Naive B cell (primary cell): ENCODE measurements around the gene OR14K1. TPM values are rescaled to one million over a fixed set of nuclear protein-coding genes. Genes with fewer than 3 reads are reported as not detected.
"Not testable (repeated sequence)": the region's sequence is repeated elsewhere in the genome, so short reads cannot be mapped to it uniquely, and the experiment has no call there.

Experiments used
- ATAC-seq, 2 donors: fragments of 150-1000 bp; cut with Tn5 transposase; 2 replicates each; pipeline ENCODE4 v1.10.0; 2021; ENCODE audit warnings: low read depth in 2 of 2, mild to moderate bottlenecking in 2 of 2, moderate library complexity in 2 of 2
- DNase-seq: peaks from one replicate; pipeline ENCODE4 v3.0.0; 2022
- H3K27ac Mint-ChIP-seq, 6 donors: one replicate each; pipeline ENCODE4 v1.8.0; 2020 to 2022; ENCODE audit warnings: mild to moderate bottlenecking in 6 of 6, mixed read lengths in 6 of 6, moderate library complexity in 5 of 6, inconsistent platforms in 2 of 6
- H3K27me3 Mint-ChIP-seq, 3 donors: one replicate each; pipeline ENCODE4 v1.8.0; 2021 to 2022; ENCODE audit warnings: mixed read lengths in 3 of 3, mild to moderate bottlenecking in 1 of 3
- H3K36me3 Mint-ChIP-seq, 2 donors: one replicate each; pipeline ENCODE4 v1.8.0; 2020 to 2022; ENCODE audit warnings: mixed read lengths in 2 of 2, inconsistent platforms in 1 of 2, mild to moderate bottlenecking in 1 of 2
- H3K4me1 Mint-ChIP-seq, 3 donors: one replicate each; pipeline ENCODE4 v1.8.0; 2020 to 2022; ENCODE audit warnings: mixed read lengths in 3 of 3, inconsistent platforms in 1 of 3, mild to moderate bottlenecking in 1 of 3, moderate library complexity in 1 of 3
- H3K4me3 Mint-ChIP-seq, 8 donors: one replicate each; pipeline ENCODE4 v1.8.0; 2020 to 2022; ENCODE audit warnings: mild to moderate bottlenecking in 8 of 8, mixed read lengths in 8 of 8, moderate library complexity in 8 of 8, inconsistent platforms in 2 of 8
- H3K9me3 Mint-ChIP-seq, 7 donors: one replicate each; pipeline ENCODE4 v1.8.0; 2020 to 2022; ENCODE audit warnings: mixed read lengths in 7 of 7, mild to moderate bottlenecking in 5 of 7, inconsistent platforms in 2 of 7, moderate library complexity in 1 of 7
- polyA plus RNA-seq, 6 donors: library from polyadenylated mRNA; unstranded; fragments of 300-500 nt; fragmentation: Illumina TruSeq; gene quantifications; one replicate each; pipeline ENCODE4 v1.2.3, GENCODE V29; 2021; ENCODE audit warnings: low read depth in 6 of 6

Gene OR14K1
- not detected for polyA plus RNA-seq

DNA sequence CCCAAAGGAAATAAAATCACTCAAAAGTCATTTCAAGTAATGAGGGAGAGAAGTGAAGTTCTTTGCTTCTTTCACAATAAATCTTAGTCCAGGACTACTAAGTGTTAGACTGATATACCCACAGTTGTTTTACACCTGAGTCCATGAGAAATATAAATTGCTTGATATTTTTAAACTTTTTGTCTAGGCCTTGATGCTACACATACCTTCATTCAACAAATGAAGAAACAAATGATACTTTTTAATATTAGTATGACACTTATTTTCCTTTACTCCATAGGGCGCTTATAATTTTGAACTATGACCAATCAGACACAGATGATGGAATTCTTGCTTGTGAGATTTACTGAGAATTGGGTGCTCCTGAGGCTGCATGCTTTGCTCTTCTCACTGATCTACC lies at the start of gene OR14K1:
OR14K1 (plus strand) TSS at position 301 of the 400 bp plus-strand sequence; CDS start at position 301, 0 bp downstream.
- Mint-ChIP-seq H3K4me3 (no peak within 1 kb of the TSS), H3K9me3 (peaks cover 0 to 2% (median 0%) of the 10 kb centered on the region in 7 donors), H3K4me1 (no peaks in the 10 kb centered on the region), H3K27me3 (peaks cover 0 to 5% (median 4%) of the 10 kb centered on the region in 3 donors), H3K36me3 (no peaks in the 10 kb centered on the region), H3K27ac (peak within 1 kb of the TSS in 1 of 6 donors; percentile 29)
- no peak for DNase-seq
- no peak for ATAC-seq

GRCh38 chr1:247701338-247701737 lies 37.1 kb upstream of the OR14K1 start:
- ATAC-seq (no peak), DNase-seq (no peak)
- peaks cover 0 to 3% (median 0%) of the 10 kb centered on the region in 7 donors for H3K9me3 Mint-ChIP-seq
- H3K27me3 Mint-ChIP-seq = no peaks in the 10 kb centered on the region
- H3K4me1 Mint-ChIP-seq = no peaks in the 10 kb centered on the region
- no peaks in the 10 kb centered on the region for H3K36me3 Mint-ChIP-seq
- no peak overlapping the region for H3K4me3 Mint-ChIP-seq
- no peak overlapping the region for H3K27ac Mint-ChIP-seq

- H3K27me3 Mint-ChIP-seq, H3K36me3 Mint-ChIP-seq, DNase-seq, H3K4me3 Mint-ChIP-seq, H3K27ac Mint-ChIP-seq, H3K4me1 Mint-ChIP-seq, ATAC-seq, H3K9me3 Mint-ChIP-seq: not testable (repeated sequence)
These were observed 27.7 kb upstream of the OR14K1 start for GRCh38 chr1:247710681-247711080.

GRCh38 chr1:247713753-247714152 lies 24.7 kb upstream of the OR14K1 start:
- no peak overlapping the region for H3K4me3 Mint-ChIP-seq
- no peak overlapping the region for H3K27ac Mint-ChIP-seq
- H3K9me3 Mint-ChIP-seq = peaks cover 0 to 2% (median 0%) of the 10 kb centered on the region in 7 donors
- peaks cover 0 to 5% (median 0%) of the 10 kb centered on the region in 3 donors for H3K27me3 Mint-ChIP-seq
- H3K4me1 Mint-ChIP-seq = no peaks in the 10 kb centered on the region
- ATAC-seq (no peak), DNase-seq (no peak)
- no peaks in the 10 kb centered on the region for H3K36me3 Mint-ChIP-seq

DNA sequence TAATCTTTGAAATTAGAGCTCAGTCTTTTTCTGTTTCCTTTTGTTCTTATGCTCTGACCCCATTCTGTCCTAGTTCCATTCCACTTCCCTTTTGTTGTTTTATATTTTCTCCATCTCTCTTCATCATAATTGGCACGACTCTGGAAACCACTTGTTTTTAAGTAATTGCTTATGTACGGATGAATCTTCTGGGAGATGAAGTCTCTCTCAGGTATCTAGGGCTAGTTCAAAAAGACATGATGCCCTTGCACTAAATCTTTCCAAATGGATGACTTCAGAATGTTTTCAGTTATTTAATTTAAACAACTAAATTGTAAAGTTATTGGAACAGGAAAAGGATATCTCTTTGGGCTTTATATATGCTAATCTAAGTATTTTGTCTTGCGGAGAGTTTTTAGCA lies 21.9 kb upstream of the OR14K1 start, which contains the start of gene OR6F1:
OR6F1 (minus strand) TSS at position 101 of the 400 bp plus-strand sequence. CDS start 3,891 bp downstream, outside the sequence.
- no peaks in the 10 kb centered on the region for H3K36me3 Mint-ChIP-seq
- no peak within 1 kb of the TSS for H3K4me3 Mint-ChIP-seq
- no peak within 1 kb of the TSS for H3K27ac Mint-ChIP-seq
- H3K27me3 Mint-ChIP-seq = peaks cover 0 to 5% (median 0%) of the 10 kb centered on the region in 3 donors
- ATAC-seq = no peak
- no peak for DNase-seq
- H3K9me3 Mint-ChIP-seq = peaks cover 2 to 12% (median 7%) of the 10 kb centered on the region in 7 donors
- no peaks in the 10 kb centered on the region for H3K4me1 Mint-ChIP-seq

DNA sequence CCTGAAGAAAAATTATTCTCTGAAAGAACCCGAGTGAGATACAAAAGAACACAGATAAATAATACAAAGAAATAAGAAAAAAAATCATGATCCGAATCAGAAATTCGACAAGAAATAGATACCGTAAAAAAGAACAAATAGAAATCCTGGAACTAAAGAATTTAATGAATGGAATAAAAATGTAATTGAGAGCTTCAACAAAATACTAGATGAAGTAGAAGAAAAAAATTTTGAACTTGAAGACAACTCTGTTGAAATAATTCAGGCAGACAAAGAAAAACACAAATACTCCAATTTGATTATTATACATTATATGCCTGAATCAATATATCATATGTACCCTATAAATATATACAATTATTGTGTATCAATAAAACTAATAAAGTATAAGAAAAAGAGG lies 17.2 kb upstream of the OR14K1 start:
- DNase-seq = no peak
- H3K27ac Mint-ChIP-seq = no peak overlapping the region
- H3K27me3 Mint-ChIP-seq = peaks cover 0 to 5% (median 0%) of the 10 kb centered on the region in 3 donors
- no peak overlapping the region for H3K4me3 Mint-ChIP-seq
- no peaks in the 10 kb centered on the region for H3K36me3 Mint-ChIP-seq
- H3K9me3 Mint-ChIP-seq = peaks cover 4 to 23% (median 16%) of the 10 kb centered on the region in 7 donors
- ATAC-seq = no peak
- no peaks in the 10 kb centered on the region for H3K4me1 Mint-ChIP-seq

DNA sequence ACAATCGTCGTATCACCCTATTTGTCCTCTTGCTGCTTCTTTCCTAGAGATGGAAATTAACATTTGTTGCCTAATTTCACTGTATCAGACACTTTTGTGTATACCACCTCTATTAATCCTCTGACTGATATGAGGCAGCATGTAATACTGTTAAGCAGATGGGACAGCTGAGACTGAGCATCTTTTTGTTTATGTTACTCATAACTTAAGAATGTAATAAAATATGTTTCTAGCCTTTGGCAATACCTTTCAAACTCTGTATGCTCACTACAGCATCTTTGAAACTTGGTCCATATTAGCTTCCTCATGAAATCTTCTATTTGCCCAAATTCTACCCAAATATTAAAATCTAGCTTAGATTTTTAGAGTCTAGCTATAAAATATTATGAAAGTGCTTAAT lies 2.3 kb downstream of the OR14K1 start:
- no peaks in the 10 kb centered on the region for H3K4me1 Mint-ChIP-seq
- H3K9me3 Mint-ChIP-seq = peaks cover 0 to 2% (median 0%) of the 10 kb centered on the region in 7 donors
- H3K36me3 Mint-ChIP-seq = no peaks in the 10 kb centered on the region
- ATAC-seq = no peak
- no peak overlapping the region for H3K4me3 Mint-ChIP-seq
- DNase-seq = no peak
- no peak overlapping the region for H3K27ac Mint-ChIP-seq
- no peaks in the 10 kb centered on the region for H3K27me3 Mint-ChIP-seq

DNA sequence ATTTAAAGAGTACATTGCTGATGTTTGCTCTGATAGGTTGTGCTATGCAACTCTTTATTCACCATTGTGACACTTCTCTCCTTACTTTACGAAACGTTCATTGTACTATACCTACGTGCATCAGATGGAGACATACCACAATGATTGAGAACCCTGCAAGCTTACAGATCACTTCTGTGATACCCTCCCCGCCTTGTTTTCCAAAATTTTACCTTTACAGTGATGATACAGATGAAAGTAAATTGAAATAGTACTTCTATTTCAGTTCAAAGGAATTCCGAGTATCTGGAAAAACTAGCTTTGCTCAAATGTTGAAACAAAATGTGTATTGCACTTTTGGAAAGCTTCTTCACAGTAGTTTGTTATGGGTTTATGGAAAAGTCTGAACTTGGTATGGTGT lies 3.3 kb downstream of the OR14K1 start:
- H3K27me3 Mint-ChIP-seq = no peaks in the 10 kb centered on the region
- H3K4me1 Mint-ChIP-seq = no peaks in the 10 kb centered on the region
- no peak overlapping the region for H3K4me3 Mint-ChIP-seq
- no peaks in the 10 kb centered on the region for H3K36me3 Mint-ChIP-seq
- no peak for ATAC-seq
- H3K9me3 Mint-ChIP-seq = peaks cover 0 to 2% (median 0%) of the 10 kb centered on the region in 7 donors
- DNase-seq = no peak
- H3K27ac Mint-ChIP-seq = no peak overlapping the region

DNA sequence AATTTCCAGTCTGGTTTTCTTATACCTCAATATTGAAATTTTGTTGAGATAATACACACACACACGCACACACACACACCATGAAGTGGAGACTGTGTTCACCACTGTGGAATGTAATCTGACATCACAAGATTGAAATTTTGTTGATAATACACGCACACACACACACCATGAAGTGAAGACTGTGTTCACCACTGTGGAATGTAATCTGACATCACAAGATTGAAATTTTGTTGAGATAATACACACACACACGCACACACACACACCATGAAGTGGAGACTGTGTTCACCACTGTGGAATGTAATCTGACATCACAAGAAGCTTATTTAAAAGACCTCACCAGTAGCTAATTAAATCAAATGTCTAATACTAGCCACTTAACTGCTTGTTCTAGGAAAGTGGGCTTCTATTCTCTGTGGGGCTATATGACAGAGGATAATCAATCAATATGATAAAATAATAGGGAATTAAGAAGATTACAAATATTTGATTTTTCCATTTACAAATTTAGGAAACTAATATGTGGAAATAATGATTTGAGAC lies 3.9 kb downstream of the OR14K1 start:
- not testable (repeated sequence) for ATAC-seq

GRCh38 chr1:247746391-247746935 lies 8.0 kb downstream of the OR14K1 start:
- H3K27ac Mint-ChIP-seq = no peak overlapping the region
- no peaks in the 10 kb centered on the region for H3K4me1 Mint-ChIP-seq
- peaks cover 4 to 19% (median 9%) of the 10 kb centered on the region in 7 donors for H3K9me3 Mint-ChIP-seq
- ATAC-seq = no peak
- no peak for DNase-seq
- no peak overlapping the region for H3K4me3 Mint-ChIP-seq
- H3K36me3 Mint-ChIP-seq = peaks cover 0 to 8% of the 10 kb centered on the region in 2 donors
- no peaks in the 10 kb centered on the region for H3K27me3 Mint-ChIP-seq

More for the DNA sequence above, 3.9 kb downstream of the OR14K1 start:
- not testable (repeated sequence) for H3K27ac Mint-ChIP-seq, H3K27me3 Mint-ChIP-seq, H3K9me3 Mint-ChIP-seq, H3K4me1 Mint-ChIP-seq, DNase-seq, H3K36me3 Mint-ChIP-seq, H3K4me3 Mint-ChIP-seq

DNA sequence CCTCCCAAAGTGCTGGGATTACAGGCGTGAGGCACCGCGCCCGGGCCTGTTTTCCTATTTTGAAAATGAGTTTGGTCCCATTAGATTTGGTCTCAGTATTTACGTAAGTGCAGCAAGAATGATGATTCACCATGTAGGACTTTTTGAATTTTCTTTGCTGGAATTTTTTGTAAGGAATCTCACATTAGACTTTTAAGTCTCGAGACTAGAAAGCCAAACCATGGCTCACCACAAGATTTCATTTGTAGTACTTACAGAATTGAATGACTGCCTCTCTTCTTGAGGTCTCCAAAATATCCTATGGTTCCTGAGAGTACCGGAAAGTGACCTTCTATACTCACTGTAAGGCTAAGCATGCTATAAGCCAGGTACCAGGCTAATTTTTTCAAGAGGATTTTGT lies 9.2 kb downstream of the OR14K1 start:
- H3K36me3 Mint-ChIP-seq = peaks cover 0 to 8% of the 10 kb centered on the region in 2 donors
- ATAC-seq = no peak

GRCh38 chr1:247748041-247748440 lies 9.6 kb downstream of the OR14K1 start, which contains the start of gene OR14A2:
OR14A2 (minus strand) TSS chr1:247748141.
- H3K4me3 Mint-ChIP-seq = no peak within 1 kb of the TSS
- H3K9me3 Mint-ChIP-seq = peaks cover 4 to 28% (median 13%) of the 10 kb centered on the region in 7 donors
- DNase-seq (no peak), ATAC-seq (no peak)
- no peaks in the 10 kb centered on the region for H3K4me1 Mint-ChIP-seq
- H3K36me3 Mint-ChIP-seq = peaks cover 0 to 8% of the 10 kb centered on the region in 2 donors
- no peaks in the 10 kb centered on the region for H3K27me3 Mint-ChIP-seq
- no peak within 1 kb of the TSS for H3K27ac Mint-ChIP-seq

More for the DNA sequence above, 9.2 kb downstream of the OR14K1 start:
- DNase-seq = no peak
- Mint-ChIP-seq H3K4me1 (no peaks in the 10 kb centered on the region), H3K4me3 (no peak overlapping the region), H3K27ac (no peak overlapping the region), H3K9me3 (peaks cover 4 to 28% (median 13%) of the 10 kb centered on the region in 7 donors), H3K27me3 (no peaks in the 10 kb centered on the region)

GRCh38 chr1:247749870-247750269 lies 11.5 kb downstream of the OR14K1 start:
- ATAC-seq (no peak), DNase-seq (no peak)
- Mint-ChIP-seq H3K27ac (no peak overlapping the region), H3K27me3 (no peaks in the 10 kb centered on the region), H3K4me1 (no peaks in the 10 kb centered on the region), H3K36me3 (peaks cover 0 to 8% of the 10 kb centered on the region in 2 donors), H3K4me3 (no peak overlapping the region), H3K9me3 (peaks cover 4 to 28% (median 13%) of the 10 kb centered on the region in 7 donors)

DNA sequence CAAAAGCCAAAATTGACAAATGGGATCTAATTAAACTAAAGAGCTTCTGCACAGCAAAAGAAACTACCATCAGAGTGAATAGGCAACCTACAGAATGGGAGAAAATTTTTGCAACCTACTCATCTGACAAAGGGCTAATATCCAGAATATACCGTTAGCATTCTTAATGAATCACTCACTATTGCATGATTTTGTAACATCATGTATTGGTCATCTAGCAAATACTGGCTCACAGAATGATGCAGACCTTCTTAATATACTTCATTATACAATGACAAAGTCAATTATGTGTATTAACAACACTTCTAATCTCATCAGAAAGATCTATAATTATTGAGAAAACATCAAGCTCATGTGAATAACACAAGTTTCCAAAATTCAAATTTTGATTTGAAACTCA lies 15.9 kb downstream of the OR14K1 start:
- not testable (repeated sequence) for H3K4me3 Mint-ChIP-seq, H3K36me3 Mint-ChIP-seq, DNase-seq, H3K4me1 Mint-ChIP-seq, ATAC-seq, H3K27ac Mint-ChIP-seq, H3K27me3 Mint-ChIP-seq
- peaks cover 11 to 30% (median 13%) of the 10 kb centered on the region in 7 donors for H3K9me3 Mint-ChIP-seq
